Measurements from ENCODE around the gene LDHB.
A peak's percentile ranks its signal among the peaks of the same experiment; 100 is the strongest.
"Not testable (repeated sequence)": the region's sequence is repeated elsewhere in the genome, so short reads cannot be mapped to it uniquely, and the experiment has no call there.

The LDHB gene

DNA sequence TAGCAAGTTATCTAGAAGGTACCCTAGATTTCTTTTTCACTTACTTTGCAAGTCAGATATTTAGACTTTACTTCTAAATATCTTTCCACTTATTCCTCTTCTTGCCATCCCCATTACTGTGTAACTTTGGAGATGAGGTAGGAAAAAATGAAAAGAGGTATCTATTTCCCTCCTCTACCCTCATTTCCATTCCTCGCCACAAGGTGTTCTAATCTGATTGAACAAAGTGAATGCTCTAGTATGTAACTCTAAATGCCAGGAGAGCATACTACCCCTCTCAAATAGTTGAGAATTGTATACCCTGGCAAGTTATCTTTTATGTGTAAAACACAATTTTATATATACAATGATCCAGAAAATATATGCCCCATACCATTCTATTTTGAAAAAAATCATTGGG is 1.7 kb upstream of the LDHB start:
- no peak for DNase-seq

DNA sequence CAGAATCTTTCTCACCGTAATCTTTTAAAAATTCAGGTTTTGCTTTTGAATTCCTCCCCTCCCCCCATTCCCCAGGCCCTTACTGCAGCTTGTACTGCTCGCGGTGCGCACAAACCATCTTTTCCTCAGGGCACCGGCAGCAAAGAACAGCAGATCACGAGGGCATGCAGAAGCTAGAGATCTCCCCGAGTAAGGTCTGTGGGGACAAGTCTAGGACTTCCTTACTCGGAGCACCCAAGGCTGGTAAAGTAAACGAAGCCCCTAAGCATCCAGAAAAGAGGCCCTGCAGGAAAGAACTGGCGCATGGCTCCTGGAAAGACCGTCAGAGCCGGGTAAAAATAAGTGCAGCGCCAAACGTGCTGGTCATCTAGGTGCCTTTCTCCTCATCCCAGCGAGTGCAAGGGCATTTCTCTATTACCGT is 727 bp downstream of the LDHB start:
- DNase-seq = peak; percentile 11

DNA sequence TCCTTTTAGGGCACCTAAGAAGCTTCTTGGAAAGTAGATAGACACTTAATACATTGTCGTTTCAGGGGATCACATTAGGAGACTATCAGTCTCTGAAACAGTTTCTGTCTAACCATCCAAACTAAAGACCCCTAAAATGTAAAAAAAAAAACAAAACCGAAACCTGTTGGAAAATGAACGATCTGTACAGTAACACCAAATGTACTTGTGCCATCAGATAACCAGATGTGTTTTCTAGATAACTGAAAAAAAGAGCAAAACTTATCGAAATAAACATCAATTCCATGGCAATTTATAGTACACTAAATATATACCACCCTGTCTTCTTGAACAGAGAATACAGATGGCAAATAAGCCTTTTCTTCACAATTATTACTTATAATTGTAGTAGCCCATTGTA is 2.1 kb downstream of the LDHB start:
- DNase-seq = no peak

DNA sequence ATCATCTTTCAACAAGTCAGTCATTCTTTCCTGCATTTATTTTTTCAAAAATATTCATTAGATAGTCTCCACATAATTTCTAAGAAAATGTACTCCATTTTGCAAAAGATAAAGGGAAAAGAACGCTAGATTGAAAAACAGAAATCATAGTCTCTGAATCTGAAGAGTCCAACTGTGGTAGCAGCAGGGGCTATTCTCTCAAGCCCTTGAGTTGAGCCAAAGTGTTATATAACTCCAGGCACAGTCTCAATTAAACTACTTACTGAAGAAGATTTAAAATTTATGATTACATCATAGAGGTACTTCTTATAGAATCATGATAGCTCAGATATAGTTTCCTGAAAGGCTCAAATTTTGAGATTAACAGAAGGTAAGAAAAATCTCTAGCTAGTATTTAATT is 5.8 kb downstream of the LDHB start:
- DNase-seq = no peak

DNA sequence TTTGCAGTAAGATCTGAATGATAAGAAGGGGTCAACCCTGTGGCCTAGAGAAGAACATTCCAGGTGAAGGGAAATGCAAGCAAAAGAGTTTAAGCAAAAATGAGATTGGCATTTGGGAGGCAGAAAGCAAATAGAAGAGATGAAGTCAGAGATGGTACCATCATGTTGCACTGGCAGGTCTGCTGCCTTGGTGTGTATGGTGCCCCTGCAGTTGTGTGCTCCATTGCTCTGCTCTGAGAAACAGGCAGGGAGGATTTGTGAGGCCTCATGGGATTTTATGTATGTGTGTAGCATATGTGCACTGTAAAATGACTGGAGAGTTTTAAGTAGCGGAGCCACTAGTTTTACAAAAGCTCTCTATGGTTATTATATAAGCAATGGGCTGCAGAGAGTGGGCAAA is 6.6 kb downstream of the LDHB start:
- no peak for DNase-seq

DNA sequence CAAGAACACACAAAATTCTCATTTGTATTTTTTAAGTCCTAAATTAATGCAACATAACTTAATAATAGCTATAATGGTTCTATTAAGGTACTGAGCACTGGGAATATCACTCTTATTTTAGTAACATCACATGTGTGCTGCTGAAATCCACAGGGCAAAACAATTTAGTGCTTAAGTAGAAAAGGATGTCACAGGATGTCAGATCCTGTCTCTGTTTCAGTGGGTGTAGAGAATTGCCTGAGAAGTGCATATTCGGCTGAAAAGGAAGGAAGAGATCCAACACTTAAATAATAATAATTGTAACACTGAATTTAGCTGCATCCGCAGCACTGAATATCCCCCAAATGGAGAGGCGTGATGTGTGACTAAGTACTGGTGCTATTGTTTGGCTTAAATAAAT is 8.6 kb downstream of the LDHB start:
- no peak for DNase-seq

DNA sequence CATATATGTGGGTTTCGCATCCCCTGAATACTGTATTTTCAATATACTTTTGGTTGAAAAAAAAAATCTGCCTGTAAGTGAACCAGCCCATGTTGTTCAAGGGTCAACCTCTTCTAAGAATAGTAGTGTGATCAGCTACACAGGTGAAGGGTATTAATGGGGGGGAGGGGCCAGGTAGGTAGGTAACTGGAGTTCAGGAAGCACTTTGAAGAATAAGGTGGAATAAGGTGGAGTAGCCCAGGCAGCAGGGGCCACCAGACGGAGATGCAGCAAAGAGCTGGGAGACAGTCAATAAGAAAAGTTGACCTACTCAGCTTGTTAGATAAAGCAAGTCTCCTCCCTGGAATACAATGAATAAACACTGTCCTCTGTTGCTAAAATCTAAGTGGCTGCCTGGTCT is 9.3 kb downstream of the LDHB start:
- DNase-seq = no peak

DNA sequence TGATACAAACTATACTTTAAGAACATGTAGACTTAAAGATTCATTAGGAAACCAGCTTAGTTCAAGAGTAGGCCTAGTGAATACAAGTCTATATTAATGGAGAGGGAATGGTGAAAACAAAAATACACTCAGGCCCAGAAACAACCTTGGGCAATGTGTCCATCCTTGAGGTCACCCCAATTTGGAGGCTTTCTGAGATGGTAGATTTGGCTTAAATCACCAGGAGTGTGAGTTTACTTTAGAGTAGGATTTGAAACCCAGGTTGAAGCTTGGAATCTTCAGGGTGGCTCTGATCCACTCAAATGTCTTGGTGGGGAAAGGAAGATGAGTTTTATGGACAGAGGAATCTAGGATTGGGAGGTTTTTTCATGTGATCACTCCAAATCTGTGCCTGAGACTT is 10.5 kb downstream of the LDHB start:
- DNase-seq = no peak

DNA sequence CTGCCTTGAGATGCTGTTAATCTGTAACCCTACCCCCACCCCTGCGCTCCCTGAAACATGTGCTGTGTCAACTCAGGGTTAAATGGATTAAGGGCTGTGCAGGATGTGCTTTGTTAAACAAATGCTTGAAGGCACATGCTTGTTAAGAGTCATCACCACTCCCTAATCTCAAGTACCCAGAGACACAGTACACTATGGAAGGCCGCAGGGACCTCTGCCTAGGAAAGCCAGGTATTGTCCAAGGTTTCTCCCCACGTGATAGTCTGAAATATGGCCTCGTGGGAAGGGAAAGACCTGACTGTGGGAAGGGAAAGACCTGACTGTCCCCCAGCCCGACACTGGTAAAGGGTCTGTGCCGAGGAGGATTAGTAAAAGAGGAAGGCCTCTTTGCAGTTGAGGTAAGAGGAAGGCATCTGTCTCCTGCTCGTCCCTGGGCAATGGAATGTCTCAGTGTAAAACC is 12.6 kb downstream of the LDHB start:
- DNase-seq = not testable (repeated sequence)

DNA sequence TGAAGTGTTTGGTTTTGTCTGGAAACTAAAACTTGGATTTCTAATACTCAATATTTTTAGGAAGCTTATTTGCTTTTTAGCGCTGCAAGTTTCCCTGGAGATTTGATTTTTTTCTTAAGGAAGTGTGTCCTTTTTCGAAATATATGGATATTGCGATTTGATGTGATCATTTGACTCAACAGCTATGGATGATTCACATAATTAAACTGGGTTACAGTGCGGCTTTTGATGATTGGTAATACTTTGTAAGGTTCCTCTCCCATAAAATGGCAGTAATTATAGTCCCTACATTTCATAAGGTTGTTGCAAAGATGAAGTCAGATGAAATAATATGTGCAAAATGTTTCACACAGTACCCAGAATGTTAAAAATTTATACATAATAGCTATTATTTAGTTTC is 13.1 kb downstream of the LDHB start:
- no peak for DNase-seq

DNA sequence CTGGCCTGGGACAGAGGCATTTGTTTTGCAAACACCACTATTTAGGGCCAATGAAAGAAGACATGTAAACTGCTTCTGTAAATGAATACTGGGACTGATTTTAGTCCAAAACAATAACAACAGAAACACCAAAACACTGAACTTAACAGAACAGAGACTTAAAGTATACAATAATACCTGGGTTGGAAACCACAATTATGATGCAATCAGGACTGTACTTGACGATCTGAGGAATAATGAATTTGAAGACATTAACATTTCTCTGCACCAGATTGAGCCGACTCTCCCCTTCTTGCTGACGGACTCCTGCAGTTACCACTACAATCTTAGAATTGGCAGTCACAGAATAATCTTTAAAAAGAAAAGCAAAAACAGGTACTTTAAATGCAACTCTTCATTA is 13.9 kb downstream of the LDHB start:
- no peak for DNase-seq

DNA sequence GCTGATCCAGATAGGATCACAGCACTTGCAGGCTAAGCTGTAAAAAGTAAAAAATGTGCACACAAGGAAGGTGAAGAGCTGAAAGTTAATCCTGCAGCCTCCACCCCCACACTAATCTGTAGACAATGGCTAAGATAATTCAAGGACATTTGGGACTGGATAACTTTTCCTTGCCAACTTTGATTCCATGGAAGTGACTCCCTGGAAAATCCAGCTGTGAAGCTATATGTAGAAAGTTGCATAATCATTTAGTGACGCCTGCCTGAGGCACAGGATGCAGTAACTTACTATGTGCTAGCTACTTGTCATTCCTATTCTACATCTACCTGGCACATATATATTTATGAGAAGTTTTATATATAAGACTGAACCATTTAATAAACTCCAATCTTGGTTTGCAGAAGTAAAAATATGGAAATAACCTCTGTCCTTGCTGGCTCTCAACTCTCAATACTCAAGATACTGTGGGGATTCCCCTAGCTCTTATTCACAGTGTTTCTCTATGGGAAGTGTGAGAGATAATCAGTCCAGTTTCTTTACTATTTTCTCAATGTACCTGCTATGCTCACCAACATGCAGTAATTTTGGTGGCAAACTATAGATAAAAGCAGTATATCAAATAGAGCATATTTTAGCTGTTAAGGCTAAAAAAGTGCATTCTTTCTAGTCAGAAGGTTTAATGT is 14.8 kb downstream of the LDHB start:
- DNase-seq = no peak

DNA sequence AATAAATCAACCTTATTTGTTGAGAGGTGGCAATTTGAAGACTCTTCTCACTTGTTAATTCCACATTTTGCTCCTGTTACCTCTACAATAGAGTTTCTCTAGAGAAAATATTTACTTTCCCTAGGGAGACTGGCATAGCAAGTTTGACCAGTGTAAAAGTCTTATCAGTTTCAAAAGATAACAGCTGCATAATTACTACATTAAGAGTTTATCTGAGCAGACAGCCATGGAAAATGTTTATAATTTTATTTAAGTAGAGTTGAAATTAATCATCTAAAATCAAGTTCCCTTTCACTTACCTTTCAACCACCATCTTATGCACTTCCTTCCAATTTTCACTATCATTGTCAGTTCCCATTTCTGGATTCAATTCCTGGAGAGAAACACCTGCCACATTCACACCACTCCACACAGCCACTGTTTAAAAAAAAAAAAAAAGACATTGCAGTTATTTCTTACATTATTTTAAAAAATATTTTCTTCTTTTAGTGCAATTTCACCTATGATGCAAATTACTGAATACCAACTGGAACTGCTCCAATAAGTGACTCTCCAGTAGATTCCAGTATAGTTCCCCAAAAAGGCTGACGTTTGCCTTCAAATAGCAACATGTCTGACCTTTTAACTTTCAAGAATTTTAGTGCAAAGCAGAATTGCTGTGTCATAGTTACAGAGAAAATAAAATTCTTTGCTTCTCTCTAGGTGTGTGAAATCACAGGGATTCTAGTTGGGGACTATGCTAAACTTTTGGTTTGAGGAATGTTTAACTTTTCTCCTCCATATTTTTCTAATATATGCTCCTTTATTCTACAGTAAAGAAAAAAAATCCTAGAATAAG is 19.4 kb downstream of the LDHB start:
- no peak for DNase-seq

DNA sequence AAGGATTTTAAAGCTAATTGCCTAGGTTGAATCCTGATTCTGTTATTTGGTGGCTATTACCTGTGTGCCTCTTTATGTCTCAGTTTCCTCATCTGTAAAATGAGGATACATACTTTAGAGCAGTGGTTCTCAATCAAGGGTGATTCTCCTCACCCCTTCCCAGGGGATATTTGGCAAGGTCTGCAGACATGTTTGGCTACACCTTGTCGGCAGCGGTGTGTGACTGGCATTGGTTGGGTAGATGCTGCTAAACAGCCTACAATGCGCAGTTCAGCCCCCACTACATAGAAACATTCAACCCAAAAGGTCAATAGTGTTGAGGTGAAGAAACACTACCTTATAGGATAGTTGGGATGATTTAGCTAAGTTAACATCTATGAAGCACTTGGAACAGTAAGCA is 23.4 kb downstream of the LDHB start:
- DNase-seq = no peak

DNA sequence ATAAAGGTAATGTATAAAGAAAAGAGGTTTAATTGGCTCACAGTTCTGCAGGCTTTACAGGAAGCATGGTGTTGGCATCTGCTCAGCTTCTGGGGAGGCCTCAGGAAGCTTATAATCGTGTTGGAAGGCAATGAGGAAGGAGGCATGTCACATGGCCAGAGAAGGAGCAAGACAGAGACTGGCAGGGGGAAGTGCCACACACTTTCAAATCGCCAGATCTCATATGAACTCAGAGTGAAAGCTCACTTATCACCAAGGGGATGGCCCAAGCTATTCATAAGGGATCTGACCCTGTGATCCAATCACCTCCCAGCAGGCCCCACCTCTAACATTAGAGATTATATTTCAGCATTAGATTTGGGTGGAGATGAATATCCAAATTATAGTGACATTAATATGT is 26.3 kb downstream of the LDHB start:
- DNase-seq = no peak

DNA sequence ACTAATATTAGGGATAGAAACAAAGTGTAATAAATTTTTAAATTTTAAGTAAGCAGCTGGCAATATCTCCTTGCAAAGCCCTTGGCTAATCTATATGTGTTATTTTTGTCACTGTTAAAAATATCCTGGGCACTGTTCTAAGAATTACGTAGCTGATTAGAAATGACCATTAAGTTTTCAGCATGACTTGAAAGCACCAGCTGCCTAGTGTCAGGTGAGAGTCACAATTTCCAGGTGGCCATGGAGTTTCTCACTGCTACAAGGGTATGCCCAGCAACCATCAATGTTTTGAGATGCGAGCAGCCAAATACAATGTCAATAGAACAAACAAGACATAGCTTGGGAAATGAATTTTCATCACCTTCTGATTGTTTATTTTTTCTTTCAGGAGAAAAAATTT is 29.7 kb downstream of the LDHB start:
- no peak for DNase-seq

DNA sequence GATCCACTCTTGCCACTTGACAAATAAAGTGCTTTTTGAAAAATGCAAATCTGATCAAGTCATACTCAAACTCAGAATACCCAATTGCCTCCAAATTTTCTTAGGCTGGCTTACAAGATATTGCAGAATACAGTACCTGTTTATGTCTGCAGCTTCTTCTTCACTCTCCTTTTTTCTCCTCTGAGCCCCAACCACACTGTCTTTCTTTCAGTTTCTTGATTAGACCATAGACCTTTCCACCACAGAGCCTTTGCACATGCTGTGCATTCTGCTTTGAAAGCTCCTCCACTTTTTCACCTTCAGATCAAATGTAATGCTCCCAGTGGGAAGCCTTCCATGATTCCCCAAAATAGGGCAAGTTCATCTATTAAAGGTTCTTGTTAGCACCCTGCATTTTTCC is 39.1 kb downstream of the LDHB start:
- no peak for DNase-seq

DNA sequence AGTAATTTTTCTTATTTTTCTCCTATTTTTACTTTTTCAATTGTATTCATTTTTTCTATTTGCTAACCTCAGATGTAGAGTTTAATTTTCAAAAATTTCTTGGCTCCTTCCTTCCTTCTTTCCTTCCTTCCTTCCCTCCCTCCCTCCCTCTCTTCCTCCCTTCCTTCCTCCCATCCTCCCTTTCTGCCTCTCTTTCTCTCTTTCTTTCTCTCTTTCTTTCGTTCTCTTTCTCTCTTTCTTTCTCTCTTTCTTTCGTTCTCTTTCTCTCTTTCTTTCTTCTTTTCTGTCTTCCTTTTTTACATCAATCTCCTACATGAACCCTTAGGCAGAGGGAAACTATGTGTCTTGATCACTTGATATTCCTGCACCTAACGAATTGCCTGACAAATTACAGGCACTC is 40.6 kb downstream of the LDHB start:
- no peak for DNase-seq

DNA sequence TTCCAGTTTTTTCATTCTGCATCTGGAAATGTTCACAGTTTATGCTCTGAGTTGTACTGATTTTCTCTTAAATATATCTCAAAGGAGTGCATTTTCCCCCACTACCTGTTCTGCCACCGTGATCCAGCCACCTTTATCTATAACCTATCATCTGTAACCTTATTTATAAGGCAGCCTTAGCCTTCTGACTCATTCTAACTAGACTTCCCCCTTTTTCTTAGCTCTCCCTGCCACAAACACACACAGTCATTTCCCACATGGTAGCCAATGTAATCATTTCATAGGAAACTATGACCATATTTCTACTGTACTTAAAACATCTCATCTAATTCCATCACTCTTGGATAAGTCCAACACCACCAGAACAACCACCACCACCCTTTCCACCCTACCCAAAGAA is 42.2 kb downstream of the LDHB start:
- no peak for DNase-seq

DNA sequence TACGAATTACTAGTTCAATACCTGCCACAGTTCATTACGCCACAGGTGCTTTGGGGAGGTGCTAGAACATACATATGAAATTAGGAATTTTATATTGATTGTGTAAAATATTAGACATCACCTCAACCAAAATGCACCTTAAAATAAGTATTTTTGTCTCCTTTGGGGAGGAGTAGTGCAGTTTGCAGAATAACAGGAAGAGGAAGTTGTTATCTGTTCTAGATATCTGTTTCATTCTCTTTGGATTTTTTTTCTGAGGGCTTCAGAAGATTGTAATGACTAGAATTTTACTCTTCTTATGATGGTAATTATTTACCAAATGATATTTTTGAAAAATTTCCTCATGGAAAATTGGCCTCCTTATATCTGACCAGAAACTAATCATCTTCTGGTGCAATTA is 43.1 kb downstream of the LDHB start:
- DNase-seq = no peak

DNA sequence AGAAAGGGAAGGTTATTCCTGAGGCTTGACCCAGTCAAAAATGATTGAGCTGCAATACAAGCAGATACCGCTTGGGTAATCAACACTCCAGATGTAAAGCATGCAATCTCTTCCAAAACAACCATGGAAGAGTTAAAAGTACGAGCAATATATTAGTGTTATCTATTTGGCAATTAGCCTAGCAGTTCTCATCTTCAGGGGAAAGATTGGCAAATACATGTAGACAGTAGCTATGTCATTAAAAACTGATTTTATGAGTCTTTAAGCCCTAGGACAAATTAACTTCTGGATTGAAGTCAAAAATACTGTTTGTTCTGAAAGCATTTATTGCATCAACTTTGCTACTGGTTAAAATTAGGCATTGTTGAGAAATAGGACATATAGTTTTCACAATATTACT is 43.7 kb downstream of the LDHB start:
- DNase-seq = no peak

DNA sequence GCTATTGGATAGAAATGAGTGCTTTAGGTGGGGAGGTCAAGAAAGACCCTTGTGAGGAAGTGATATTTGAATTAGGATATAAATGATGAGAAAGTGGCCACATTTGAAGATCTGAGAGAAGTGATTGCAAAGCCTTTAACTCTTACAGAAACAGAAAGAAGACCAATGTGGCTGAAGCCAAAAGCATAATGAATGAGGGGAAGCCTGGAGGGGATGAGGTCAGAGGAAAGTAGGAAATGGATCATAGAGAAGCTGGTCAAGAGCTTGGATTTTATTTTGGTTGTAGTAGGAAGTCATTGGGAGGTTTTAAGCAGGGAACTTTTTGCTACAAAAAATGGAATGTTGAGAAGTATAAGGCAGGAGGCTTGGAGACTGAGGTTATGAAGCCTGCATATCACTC is 49.4 kb downstream of the LDHB start:
- no peak for DNase-seq

DNA sequence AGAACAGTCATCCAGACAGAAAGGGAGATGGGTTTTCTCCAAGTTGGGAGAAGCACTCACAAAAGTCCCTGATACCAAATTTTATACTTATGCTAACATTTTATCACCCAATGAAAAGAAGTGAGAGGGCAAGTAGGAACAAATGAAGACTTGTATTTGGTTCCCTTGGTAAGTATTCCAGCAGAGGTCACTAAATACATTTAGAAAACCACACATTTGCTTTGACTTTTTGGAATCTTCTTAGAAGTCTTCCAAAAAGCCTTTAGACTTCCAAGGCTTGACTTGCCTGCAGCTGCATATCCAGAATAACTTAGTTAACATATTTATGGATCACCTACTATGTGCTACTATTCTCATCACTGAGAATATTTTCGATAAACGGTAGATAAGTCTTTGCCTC is 49.9 kb downstream of the LDHB start:
- DNase-seq = no peak

DNA sequence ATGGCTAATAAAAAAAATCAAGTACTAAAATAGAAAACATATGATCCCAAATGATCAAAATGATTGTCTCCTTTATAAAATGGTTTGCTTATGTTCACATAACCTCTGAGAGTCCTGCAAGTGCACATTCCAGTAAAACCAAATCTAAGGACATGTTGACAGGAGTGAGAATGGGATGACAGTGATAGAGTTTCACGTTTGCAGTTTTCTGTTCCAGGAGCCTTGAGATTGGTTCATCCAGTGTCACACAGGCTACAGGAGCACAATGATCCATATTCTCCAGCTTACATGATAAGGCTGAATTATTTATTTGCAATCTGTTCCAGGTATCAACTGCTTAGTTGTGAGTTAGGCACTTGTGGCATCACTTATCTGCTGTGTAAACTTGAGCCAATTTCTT is 51.5 kb downstream of the LDHB start:
- no peak for DNase-seq
